ENCODE results near the gene ART1.

ART1 gene

GRCh38 chr11:3614742-3615171, 30.2 kb upstream of the ART1 start:
- Histone ChIP-seq H3K9me3 (ENCODE audit: control insufficient read depth, insufficient read depth, low read depth, low read length) (no peaks in the 10 kb centered on the region), H3K36me3 (ENCODE audit: control insufficient read depth, insufficient read depth, low read length) (no peaks in the 10 kb centered on the region), H3K4me1 (ENCODE audit: control insufficient read depth, insufficient read depth, low read length) (peaks cover 3% of the 10 kb centered on the region; the same call in 1 of the 2 replicates), H3K27ac (ENCODE audit: low read depth, low read length) (no peak overlapping the region), H3K27me3 (ENCODE audit: control insufficient read depth, insufficient read depth, low read length) (no peaks in the 10 kb centered on the region), H3K9ac (ENCODE audit: low read length) (no peak overlapping the region), H3K4me3 (ENCODE audit: low read depth, low read length) (no peak overlapping the region)

- peaks cover 3% of the 10 kb centered on the region; the same call in 1 of the 2 replicates for H3K4me1 ChIP-seq (ENCODE audit: control insufficient read depth, insufficient read depth, low read length)
- no peak overlapping the region for H3K4me3 ChIP-seq (ENCODE audit: low read depth, low read length)
- no peaks in the 10 kb centered on the region for H3K9me3 ChIP-seq (ENCODE audit: control insufficient read depth, insufficient read depth, low read depth, low read length)
- no peaks in the 10 kb centered on the region for H3K36me3 ChIP-seq (ENCODE audit: control insufficient read depth, insufficient read depth, low read length)
- H3K27ac ChIP-seq (ENCODE audit: low read depth, low read length): no peak overlapping the region
- H3K27me3 ChIP-seq (ENCODE audit: control insufficient read depth, insufficient read depth, low read length): no peaks in the 10 kb centered on the region
- H3K9ac ChIP-seq (ENCODE audit: low read length): no peak overlapping the region
Observed at GRCh38 chr11:3615998-3616397, 28.9 kb upstream of the ART1 start.

GRCh38 chr11:3616721-3617460, 28.0 kb upstream of the ART1 start:
- Histone ChIP-seq H3K4me3 (ENCODE audit: low read depth, low read length) (no peak overlapping the region), H3K9ac (ENCODE audit: low read length) (no peak overlapping the region), H3K27ac (ENCODE audit: low read depth, low read length) (no peak overlapping the region), H3K36me3 (ENCODE audit: control insufficient read depth, insufficient read depth, low read length) (no peaks in the 10 kb centered on the region), H3K9me3 (ENCODE audit: control insufficient read depth, insufficient read depth, low read depth, low read length) (no peaks in the 10 kb centered on the region), H3K4me1 (ENCODE audit: control insufficient read depth, insufficient read depth, low read length) (peaks cover 3% of the 10 kb centered on the region; the same call in 1 of the 2 replicates), H3K27me3 (ENCODE audit: control insufficient read depth, insufficient read depth, low read length) (no peaks in the 10 kb centered on the region)

- H3K4me3 ChIP-seq (ENCODE audit: low read depth, low read length): no peak overlapping the region
- no peak overlapping the region for H3K9ac ChIP-seq (ENCODE audit: low read length)
- H3K4me1 ChIP-seq (ENCODE audit: control insufficient read depth, insufficient read depth, low read length): peaks cover 3% of the 10 kb centered on the region; the same call in 1 of the 2 replicates
- no peaks in the 10 kb centered on the region for H3K27me3 ChIP-seq (ENCODE audit: control insufficient read depth, insufficient read depth, low read length)
- H3K36me3 ChIP-seq (ENCODE audit: control insufficient read depth, insufficient read depth, low read length): no peaks in the 10 kb centered on the region
- H3K9me3 ChIP-seq (ENCODE audit: control insufficient read depth, insufficient read depth, low read depth, low read length): no peaks in the 10 kb centered on the region
- H3K27ac ChIP-seq (ENCODE audit: low read depth, low read length): no peak overlapping the region
Observed at GRCh38 chr11:3617990-3618389, 26.9 kb upstream of the ART1 start.

GRCh38 chr11:3622521-3622920, 22.4 kb upstream of the ART1 start:
- Histone ChIP-seq H3K27ac (ENCODE audit: low read depth, low read length) (no peak overlapping the region), H3K4me1 (ENCODE audit: control insufficient read depth, insufficient read depth, low read length) (no peaks in the 10 kb centered on the region), H3K4me3 (ENCODE audit: low read depth, low read length) (no peak overlapping the region), H3K36me3 (ENCODE audit: control insufficient read depth, insufficient read depth, low read length) (no peaks in the 10 kb centered on the region), H3K9me3 (ENCODE audit: control insufficient read depth, insufficient read depth, low read depth, low read length) (no peaks in the 10 kb centered on the region), H3K27me3 (ENCODE audit: control insufficient read depth, insufficient read depth, low read length) (no peaks in the 10 kb centered on the region), H3K9ac (ENCODE audit: low read length) (no peak overlapping the region)

- H3K4me3 ChIP-seq (ENCODE audit: low read depth, low read length): no peak overlapping the region
- H3K27ac ChIP-seq (ENCODE audit: low read depth, low read length): no peak overlapping the region
- H3K4me1 ChIP-seq (ENCODE audit: control insufficient read depth, insufficient read depth, low read length): no peaks in the 10 kb centered on the region
- H3K9ac ChIP-seq (ENCODE audit: low read length): no peak overlapping the region
- no peaks in the 10 kb centered on the region for H3K9me3 ChIP-seq (ENCODE audit: control insufficient read depth, insufficient read depth, low read depth, low read length)
- no peaks in the 10 kb centered on the region for H3K27me3 ChIP-seq (ENCODE audit: control insufficient read depth, insufficient read depth, low read length)
- no peaks in the 10 kb centered on the region for H3K36me3 ChIP-seq (ENCODE audit: control insufficient read depth, insufficient read depth, low read length)
Observed at GRCh38 chr11:3623121-3623520, 21.8 kb upstream of the ART1 start.

- no peaks in the 10 kb centered on the region for H3K4me1 ChIP-seq (ENCODE audit: control insufficient read depth, insufficient read depth, low read length)
- no peaks in the 10 kb centered on the region for H3K9me3 ChIP-seq (ENCODE audit: control insufficient read depth, insufficient read depth, low read depth, low read length)
- H3K4me3 ChIP-seq (ENCODE audit: low read depth, low read length): no peak overlapping the region
- H3K9ac ChIP-seq (ENCODE audit: low read length): no peak overlapping the region
- no peak overlapping the region for H3K27ac ChIP-seq (ENCODE audit: low read depth, low read length)
- H3K27me3 ChIP-seq (ENCODE audit: control insufficient read depth, insufficient read depth, low read length): no peaks in the 10 kb centered on the region
- no peaks in the 10 kb centered on the region for H3K36me3 ChIP-seq (ENCODE audit: control insufficient read depth, insufficient read depth, low read length)
Observed at GRCh38 chr11:3623767-3624458, 21.0 kb upstream of the ART1 start.

GRCh38 chr11:3626250-3626960, 18.5 kb upstream of the ART1 start:
- Histone ChIP-seq H3K27ac (ENCODE audit: low read depth, low read length) (no peak overlapping the region), H3K4me3 (ENCODE audit: low read depth, low read length) (no peak overlapping the region), H3K4me1 (ENCODE audit: control insufficient read depth, insufficient read depth, low read length) (no peaks in the 10 kb centered on the region), H3K36me3 (ENCODE audit: control insufficient read depth, insufficient read depth, low read length) (no peaks in the 10 kb centered on the region), H3K27me3 (ENCODE audit: control insufficient read depth, insufficient read depth, low read length) (no peaks in the 10 kb centered on the region), H3K9me3 (ENCODE audit: control insufficient read depth, insufficient read depth, low read depth, low read length) (no peaks in the 10 kb centered on the region), H3K9ac (ENCODE audit: low read length) (no peak overlapping the region)

GRCh38 chr11:3627291-3627690, 17.6 kb upstream of the ART1 start:
- H3K36me3 ChIP-seq (ENCODE audit: control insufficient read depth, insufficient read depth, low read length): no peaks in the 10 kb centered on the region
- H3K27ac ChIP-seq (ENCODE audit: low read depth, low read length): no peak overlapping the region
- H3K27me3 ChIP-seq (ENCODE audit: control insufficient read depth, insufficient read depth, low read length): no peaks in the 10 kb centered on the region
- H3K4me1 ChIP-seq (ENCODE audit: control insufficient read depth, insufficient read depth, low read length): no peaks in the 10 kb centered on the region
- no peak overlapping the region for H3K4me3 ChIP-seq (ENCODE audit: low read depth, low read length)
- no peak overlapping the region for H3K9ac ChIP-seq (ENCODE audit: low read length)
- no peaks in the 10 kb centered on the region for H3K9me3 ChIP-seq (ENCODE audit: control insufficient read depth, insufficient read depth, low read depth, low read length)

GRCh38 chr11:3631331-3631730, 13.6 kb upstream of the ART1 start:
- Histone ChIP-seq H3K36me3 (ENCODE audit: control insufficient read depth, insufficient read depth, low read length) (no peaks in the 10 kb centered on the region), H3K4me3 (ENCODE audit: low read depth, low read length) (no peak overlapping the region), H3K27ac (ENCODE audit: low read depth, low read length) (no peak overlapping the region), H3K9ac (ENCODE audit: low read length) (no peak overlapping the region), H3K27me3 (ENCODE audit: control insufficient read depth, insufficient read depth, low read length) (no peaks in the 10 kb centered on the region), H3K4me1 (ENCODE audit: control insufficient read depth, insufficient read depth, low read length) (no peaks in the 10 kb centered on the region), H3K9me3 (ENCODE audit: control insufficient read depth, insufficient read depth, low read depth, low read length) (no peaks in the 10 kb centered on the region)
